Lower lobe of right lung (tissue), 2 donors: ENCODE data around the gene IWS1. TPM values are rescaled to one million over a fixed set of nuclear protein-coding genes. Genes with fewer than 3 reads are reported as not detected.

ENCODE experiments used
- ATAC-seq, 2 donors: fragments of 200-7000 bp; cut with Tn5 transposase; one replicate each; pipeline ENCODE4 v1.9.1; 2020 to 2022; ENCODE audit warnings: mild to moderate bottlenecking in 2 of 2, moderate library complexity in 2 of 2
- DNase-seq: peaks from one replicate; pipeline ENCODE4 v3.0.0-alpha.2; 2020
- H3K27ac ChIP-seq: fragments of 200-600 bp; one replicate; pipeline ENCODE4 v1.8.0; 2022
- H3K27me3 ChIP-seq: fragments of 200-600 bp; one replicate; pipeline ENCODE4 v1.8.0; 2022; ENCODE audit warnings: low read depth
- H3K36me3 ChIP-seq: fragments of 200-600 bp; one replicate; pipeline ENCODE4 v1.8.0; 2022; ENCODE audit warnings: mild to moderate bottlenecking
- H3K4me1 ChIP-seq: fragments of 200-600 bp; one replicate; pipeline ENCODE4 v1.8.0; 2022
- H3K4me3 ChIP-seq: fragments of 200-600 bp; one replicate; pipeline ENCODE4 v1.8.0; 2022; ENCODE audit warnings: mild to moderate bottlenecking
- H3K9me3 ChIP-seq: fragments of 200-600 bp; one replicate; pipeline ENCODE4 v1.8.0; 2022
- intact Hi-C: fragments of 100-400 bp; cut with DNase I; formaldehyde crosslinking; loops from one replicate; pipeline ENCODE4 v1.11.0; 2022
- total RNA-seq: library from RNA; stranded (reverse); fragmentation: NEBNext Ultra II Directional; extraction: Animal tissue kit (Norgen Biotek cat#: 25700); gene quantifications from one replicate; pipeline ENCODE4 v1.2.1, GENCODE V29; 2021
- TF ChIP-seq, protein P1 (sequence below): fragments of 200-600 bp; IDR thresholded peaks from one replicate; pipeline ENCODE4 v1.8.0; 2022; ENCODE audit warnings: antibody characterized with exemption, mild to moderate bottlenecking
- donor health status: DM: no; HTN: yes; CAD: no; lungs with severe emphysema.

IWS1 gene
- total RNA-seq, 1 donor from 2014 or later: 36.7 TPM

DNA sequence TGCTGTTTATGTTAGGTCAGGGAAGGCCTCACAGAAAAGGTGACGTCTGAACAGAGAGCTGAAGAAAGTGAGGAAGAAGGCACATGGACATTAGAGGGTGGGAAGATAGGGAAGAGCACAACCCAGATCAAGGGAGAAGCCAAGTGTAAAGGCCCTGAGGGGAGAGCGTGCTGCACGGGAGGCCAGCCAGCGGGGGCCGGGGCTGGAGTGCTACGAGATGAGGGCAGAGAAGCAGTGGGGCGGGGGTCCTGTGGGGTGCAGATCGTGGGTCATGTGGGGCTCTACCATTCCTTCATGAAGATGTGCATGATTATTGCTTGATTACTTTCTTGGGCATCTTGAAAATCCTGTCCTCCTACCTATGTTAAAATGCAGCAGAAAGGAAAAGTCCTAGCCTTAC is 57.2 kb downstream of the IWS1 start:
- no peak for ATAC-seq
- intact Hi-C loops: no loop called here

DNA sequence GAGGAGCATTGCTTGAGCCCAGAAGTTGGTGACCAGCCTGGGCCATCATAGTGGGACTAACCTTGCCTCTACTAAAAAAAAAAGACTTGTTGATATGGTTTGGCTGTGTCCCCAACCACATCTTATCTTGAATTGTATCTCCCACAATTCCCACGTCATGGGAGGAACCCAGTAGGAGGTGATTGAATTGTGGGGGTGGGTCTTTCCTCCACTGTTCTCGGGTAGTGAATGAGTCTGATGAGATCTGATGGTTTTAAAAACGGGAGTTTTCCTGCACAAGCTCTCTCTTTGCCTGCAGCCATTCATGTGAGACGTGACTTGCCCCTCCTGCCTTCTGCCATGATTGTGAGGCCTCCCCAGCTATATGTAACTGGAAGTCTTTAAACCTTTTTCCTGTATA is 61.0 kb downstream of the IWS1 start:
- DNase-seq (no peak), ATAC-seq (no peak)
- Histone ChIP-seq H3K36me3 (peaks cover 6% of the 10 kb centered on the region), H3K4me1 (no peaks in the 10 kb centered on the region), H3K27me3 (no peaks in the 10 kb centered on the region), H3K4me3 (no peak overlapping the region), H3K27ac (no peak overlapping the region), H3K9me3 (no peaks in the 10 kb centered on the region)
- TF ChIP-seq, protein P1, sequence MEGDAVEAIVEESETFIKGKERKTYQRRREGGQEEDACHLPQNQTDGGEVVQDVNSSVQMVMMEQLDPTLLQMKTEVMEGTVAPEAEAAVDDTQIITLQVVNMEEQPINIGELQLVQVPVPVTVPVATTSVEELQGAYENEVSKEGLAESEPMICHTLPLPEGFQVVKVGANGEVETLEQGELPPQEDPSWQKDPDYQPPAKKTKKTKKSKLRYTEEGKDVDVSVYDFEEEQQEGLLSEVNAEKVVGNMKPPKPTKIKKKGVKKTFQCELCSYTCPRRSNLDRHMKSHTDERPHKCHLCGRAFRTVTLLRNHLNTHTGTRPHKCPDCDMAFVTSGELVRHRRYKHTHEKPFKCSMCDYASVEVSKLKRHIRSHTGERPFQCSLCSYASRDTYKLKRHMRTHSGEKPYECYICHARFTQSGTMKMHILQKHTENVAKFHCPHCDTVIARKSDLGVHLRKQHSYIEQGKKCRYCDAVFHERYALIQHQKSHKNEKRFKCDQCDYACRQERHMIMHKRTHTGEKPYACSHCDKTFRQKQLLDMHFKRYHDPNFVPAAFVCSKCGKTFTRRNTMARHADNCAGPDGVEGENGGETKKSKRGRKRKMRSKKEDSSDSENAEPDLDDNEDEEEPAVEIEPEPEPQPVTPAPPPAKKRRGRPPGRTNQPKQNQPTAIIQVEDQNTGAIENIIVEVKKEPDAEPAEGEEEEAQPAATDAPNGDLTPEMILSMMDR: no peak
- intact Hi-C loops: no loop called here

More for the DNA sequence above, 57.2 kb downstream of the IWS1 start:
- Histone ChIP-seq H3K9me3 (no peaks in the 10 kb centered on the region), H3K27ac (no peak overlapping the region), H3K4me3 (no peak overlapping the region), H3K36me3 (peaks cover 6% of the 10 kb centered on the region), H3K4me1 (no peaks in the 10 kb centered on the region), H3K27me3 (no peaks in the 10 kb centered on the region)
- DNase-seq: no peak
- TF ChIP-seq, protein P1: no peak

DNA sequence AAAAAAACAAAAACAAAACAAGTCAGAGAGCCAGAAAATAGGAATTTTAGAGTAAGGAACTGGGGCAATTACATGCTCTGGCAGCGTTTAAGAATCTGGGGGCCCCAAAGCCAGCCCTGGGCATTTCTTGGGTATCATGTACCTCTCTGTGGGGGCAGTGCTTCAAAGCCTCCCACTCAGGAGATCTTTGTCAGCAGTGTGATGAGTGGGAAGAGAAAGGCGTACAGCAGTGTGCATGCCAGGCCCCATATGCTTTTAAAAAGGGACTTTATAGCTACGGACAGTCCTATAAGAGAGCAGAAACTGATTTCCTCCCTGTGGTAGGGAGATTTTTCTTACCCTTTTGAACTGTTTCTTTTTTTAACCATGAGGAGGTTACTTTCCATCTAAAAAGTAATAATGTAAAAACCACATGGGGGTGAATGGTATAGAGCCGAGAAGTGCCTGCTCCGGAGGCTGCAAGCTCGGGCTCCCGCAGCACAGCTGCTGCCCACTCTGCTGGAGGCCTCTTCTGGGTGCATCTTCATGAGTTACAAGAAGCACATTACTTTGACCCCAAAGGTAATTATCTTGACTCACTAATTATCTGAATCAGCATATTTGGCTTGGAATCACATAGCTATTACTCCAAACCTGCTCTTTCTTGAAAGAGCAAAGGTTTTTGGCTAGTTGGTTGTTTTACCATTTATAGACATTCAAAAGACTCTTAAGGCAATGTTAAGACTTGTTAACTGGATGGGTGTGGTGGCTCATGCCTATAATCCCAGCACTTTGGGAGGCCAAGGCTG is 61.6 kb downstream of the IWS1 start:
- TF ChIP-seq, protein P1: no peak
- no peak overlapping the region for H3K27ac ChIP-seq
- no peaks in the 10 kb centered on the region for H3K27me3 ChIP-seq
- ATAC-seq (no peak), DNase-seq (no peak)
- H3K36me3 ChIP-seq: peaks cover 3% of the 10 kb centered on the region
- H3K4me1 ChIP-seq: no peaks in the 10 kb centered on the region
- intact Hi-C loops: no loop called here
- no peaks in the 10 kb centered on the region for H3K9me3 ChIP-seq
- H3K4me3 ChIP-seq: no peak overlapping the region

DNA sequence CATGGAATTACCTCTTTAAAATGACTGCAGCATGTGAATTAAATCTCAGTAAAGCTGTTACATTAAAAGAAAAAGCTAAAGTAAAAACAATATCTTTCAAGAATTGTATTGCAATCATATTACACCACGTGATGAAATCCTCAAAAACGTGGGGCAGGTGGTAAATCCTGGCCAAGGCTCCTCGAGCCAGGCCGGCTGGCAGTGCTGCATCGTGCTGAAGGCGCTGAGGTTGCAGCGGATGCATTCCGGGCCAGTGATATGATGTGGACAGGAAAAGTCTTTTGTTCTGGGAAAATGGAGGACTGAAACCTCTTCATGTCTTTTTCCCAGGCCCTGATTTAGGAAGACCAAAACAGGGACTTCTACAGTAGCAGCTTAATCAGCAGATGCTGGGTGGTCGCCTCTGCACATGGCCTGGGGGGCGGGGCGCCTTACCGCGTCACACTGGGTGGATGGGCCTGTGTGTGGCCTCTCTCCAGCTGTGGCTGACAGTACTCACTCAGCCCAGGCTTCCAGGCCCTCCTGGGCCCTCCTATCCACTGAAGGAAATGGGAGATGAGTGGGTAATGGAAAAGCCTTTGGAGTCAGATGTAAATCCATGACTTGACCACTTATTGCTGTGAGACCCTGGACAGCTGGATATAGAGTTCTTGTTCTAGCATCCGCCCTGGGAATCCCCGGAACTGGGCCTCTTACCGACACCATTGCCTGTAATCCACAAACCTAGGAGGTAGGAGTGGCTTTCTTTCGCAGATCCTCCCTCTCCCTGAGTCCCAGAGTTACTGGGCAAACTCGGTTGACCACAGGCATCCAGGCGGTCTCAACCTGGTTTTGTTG is 62.9 kb downstream of the IWS1 start:
- Histone ChIP-seq H3K36me3 (no peaks in the 10 kb centered on the region), H3K27me3 (no peaks in the 10 kb centered on the region), H3K27ac (no peak overlapping the region), H3K9me3 (no peaks in the 10 kb centered on the region), H3K4me3 (no peak overlapping the region), H3K4me1 (no peaks in the 10 kb centered on the region)
- DNase-seq (no peak), ATAC-seq (no peak)
- intact Hi-C loops: no loop called here
- TF ChIP-seq, protein P1: no peak

DNA sequence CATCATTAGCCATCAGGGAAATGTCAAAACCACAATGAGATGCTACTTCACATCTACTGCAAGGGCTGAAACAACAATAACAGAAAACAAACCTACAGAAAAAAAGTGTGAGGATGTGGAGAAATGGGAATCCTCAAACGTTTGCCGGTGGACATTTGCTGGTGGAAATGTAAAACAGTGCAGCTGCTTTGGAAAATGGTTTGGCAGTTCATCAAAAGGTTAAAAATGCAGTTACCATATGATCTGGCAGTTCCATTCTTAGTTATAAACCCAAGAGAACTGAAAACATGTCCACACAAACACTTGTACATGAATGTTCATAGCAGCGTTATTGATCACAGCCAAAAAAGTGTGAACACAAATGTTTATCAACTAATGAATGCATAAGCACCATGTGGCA is 63.8 kb downstream of the IWS1 start:
- Histone ChIP-seq H3K27me3 (no peaks in the 10 kb centered on the region), H3K4me1 (no peaks in the 10 kb centered on the region), H3K9me3 (no peaks in the 10 kb centered on the region), H3K4me3 (no peak overlapping the region), H3K27ac (no peak overlapping the region), H3K36me3 (no peaks in the 10 kb centered on the region)
- intact Hi-C loops: no loop called here
- TF ChIP-seq, protein P1: no peak
- no peak for ATAC-seq
- no peak for DNase-seq
